IgD-negative memory B cell (primary cell): ENCODE results near the gene ACOD1. TPM values are rescaled to one million over a fixed set of nuclear protein-coding genes. Genes with fewer than 3 reads are reported as not detected.

ENCODE experiments used
- H3K27ac Mint-ChIP-seq, 3 donors: one replicate each; pipeline ENCODE4 v1.8.0; 2020 to 2022; ENCODE audit warnings: mild to moderate bottlenecking in 3 of 3, mixed read lengths in 3 of 3, moderate library complexity in 1 of 3
- H3K27me3 Mint-ChIP-seq: one replicate; pipeline ENCODE4 v1.8.0; 2021; ENCODE audit warnings: mixed read lengths
- H3K36me3 Mint-ChIP-seq: one replicate; pipeline ENCODE4 v1.8.0; 2020; ENCODE audit warnings: mild to moderate bottlenecking, mixed read lengths
- H3K4me1 Mint-ChIP-seq, 3 donors: one replicate each; pipeline ENCODE4 v1.8.0; 2020 to 2022; ENCODE audit warnings: mixed read lengths in 3 of 3, mild to moderate bottlenecking in 1 of 3
- H3K4me3 Mint-ChIP-seq, 4 donors: one replicate each; pipeline ENCODE4 v1.8.0; 2020 to 2022; ENCODE audit warnings: mild to moderate bottlenecking in 4 of 4, mixed read lengths in 4 of 4, moderate library complexity in 3 of 4
- H3K9me3 Mint-ChIP-seq, 3 donors: one replicate each; pipeline ENCODE4 v1.8.0; 2020 to 2021; ENCODE audit warnings: mixed read lengths in 3 of 3, mild to moderate bottlenecking in 1 of 3
- polyA plus RNA-seq: library from polyadenylated mRNA; unstranded; fragments of 300-500 nt; fragmentation: Illumina TruSeq; gene quantifications from one replicate; pipeline ENCODE4 v1.2.3, GENCODE V29; 2021

ACOD1 gene
- polyA plus RNA-seq, 1 donor from 2014 or later: not detected

GRCh38 chr13:76991796-76992547 is 43.7 kb downstream of the ACOD1 start, which contains the start of gene CLN5:
TSS of gene CLN5 (plus strand) at chr13:76992081. CDS start at chr13:76992099, 18 bp downstream.
- Mint-ChIP-seq H3K27me3 (peaks cover 4% of the 10 kb centered on the region), H3K9me3 (no peaks in the 10 kb centered on the region), H3K36me3 (no peaks in the 10 kb centered on the region), H3K4me1 (peaks cover 17 to 29% (median 23%) of the 10 kb centered on the region in 3 donors), H3K27ac (peak within 1 kb of the TSS; percentile 96 to 100 (median 99)), H3K4me3 (peak within 1 kb of the TSS; percentile 97 to 99 (median 98))

DNA sequence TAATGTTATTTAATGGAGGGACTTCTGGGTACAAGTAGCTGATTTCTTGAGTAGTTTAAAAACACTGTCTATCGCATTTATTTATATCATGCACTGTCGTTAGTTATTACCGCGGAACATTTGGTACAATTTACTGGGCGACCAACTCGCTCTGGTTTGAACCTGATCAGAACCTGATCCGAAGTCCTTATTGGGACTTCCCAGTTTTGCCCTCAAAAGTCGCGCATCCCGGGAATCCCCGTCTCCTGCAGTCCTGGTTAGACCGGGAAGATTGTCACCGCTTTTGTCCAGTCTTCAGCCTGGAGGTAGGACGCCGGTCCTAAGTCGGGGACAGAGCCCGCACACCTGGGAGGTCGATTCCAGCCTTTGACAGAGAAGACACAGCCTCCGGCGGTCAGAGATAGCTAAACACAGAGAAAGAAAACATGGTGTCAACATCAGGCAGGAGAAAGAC is 44.3 kb downstream of the ACOD1 start:
- Mint-ChIP-seq H3K27me3 (peaks cover 4% of the 10 kb centered on the region), H3K36me3 (no peaks in the 10 kb centered on the region)

DNA sequence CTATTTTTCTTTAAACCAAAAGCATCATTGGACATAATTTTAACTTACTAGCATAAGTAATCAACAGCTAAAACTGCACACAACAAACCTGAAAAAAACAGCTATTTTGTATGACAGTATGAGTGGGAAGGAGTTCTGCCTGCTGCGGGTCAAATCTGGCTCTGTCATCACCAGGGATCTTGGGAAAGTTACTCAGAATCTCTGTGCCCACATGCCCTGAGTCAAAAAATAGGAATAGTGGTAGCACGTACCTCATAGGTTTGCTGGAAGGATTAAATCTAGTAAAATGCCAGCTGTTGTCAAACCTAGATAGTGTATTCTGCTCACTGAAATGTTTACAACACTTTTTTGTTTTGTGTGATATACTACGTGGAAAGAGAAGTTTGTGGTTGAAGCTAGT is 44.7 kb downstream of the ACOD1 start:
- Mint-ChIP-seq H3K9me3 (no peaks in the 10 kb centered on the region), H3K36me3 (peaks cover under 1% of the 10 kb centered on the region), H3K27me3 (peaks cover under 1% of the 10 kb centered on the region), H3K27ac (peak overlapping the region; percentile 96 to 100 (median 99)), H3K4me1 (peaks cover 20 to 30% (median 25%) of the 10 kb centered on the region in 3 donors), H3K4me3 (peak overlapping the region; percentile 97 to 99 (median 98))

More for the DNA sequence above, 44.3 kb downstream of the ACOD1 start:
- peaks cover 17 to 29% (median 23%) of the 10 kb centered on the region in 3 donors for H3K4me1 Mint-ChIP-seq
- no peaks in the 10 kb centered on the region for H3K9me3 Mint-ChIP-seq
- peak overlapping the region; percentile 97 to 99 (median 98) for H3K4me3 Mint-ChIP-seq
- peak overlapping the region; percentile 96 to 100 (median 99) for H3K27ac Mint-ChIP-seq

DNA sequence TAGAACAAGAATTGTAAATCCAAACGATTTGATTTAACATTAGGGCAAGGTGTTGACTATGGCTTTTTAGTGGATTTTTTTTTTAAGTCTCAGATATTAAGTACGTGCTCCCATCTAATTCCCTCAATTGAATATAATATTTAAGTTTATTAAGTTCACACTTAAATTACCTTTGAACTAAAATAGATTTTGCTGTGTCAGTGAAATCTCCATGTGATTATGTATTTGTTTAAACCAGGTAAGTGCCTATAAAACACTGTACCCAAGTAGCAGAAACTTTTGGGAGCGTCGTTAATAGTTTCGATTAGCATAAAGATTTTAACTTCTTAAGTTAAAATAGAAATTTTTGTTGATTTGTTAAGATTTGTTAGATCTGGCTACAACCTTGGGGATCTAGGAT is 45.2 kb downstream of the ACOD1 start:
- Mint-ChIP-seq H3K4me1 (peaks cover 20 to 35% (median 29%) of the 10 kb centered on the region in 3 donors), H3K27me3 (no peaks in the 10 kb centered on the region), H3K4me3 (peak overlapping the region in 3 of 4 donors; percentile 97 to 99 (median 98)), H3K36me3 (peaks cover 2% of the 10 kb centered on the region), H3K27ac (peak overlapping the region; percentile 96 to 100 (median 99)), H3K9me3 (no peaks in the 10 kb centered on the region)

GRCh38 chr13:76994281-76994680 is 46.0 kb downstream of the ACOD1 start:
- Mint-ChIP-seq H3K4me1 (peaks cover 23 to 42% (median 33%) of the 10 kb centered on the region in 3 donors), H3K36me3 (peaks cover 5% of the 10 kb centered on the region), H3K27me3 (no peaks in the 10 kb centered on the region), H3K27ac (peak overlapping the region in 2 of 3 donors; percentile 79 to 96), H3K4me3 (peak overlapping the region in 3 of 4 donors; percentile 33 to 97 (median 47)), H3K9me3 (no peaks in the 10 kb centered on the region)

DNA sequence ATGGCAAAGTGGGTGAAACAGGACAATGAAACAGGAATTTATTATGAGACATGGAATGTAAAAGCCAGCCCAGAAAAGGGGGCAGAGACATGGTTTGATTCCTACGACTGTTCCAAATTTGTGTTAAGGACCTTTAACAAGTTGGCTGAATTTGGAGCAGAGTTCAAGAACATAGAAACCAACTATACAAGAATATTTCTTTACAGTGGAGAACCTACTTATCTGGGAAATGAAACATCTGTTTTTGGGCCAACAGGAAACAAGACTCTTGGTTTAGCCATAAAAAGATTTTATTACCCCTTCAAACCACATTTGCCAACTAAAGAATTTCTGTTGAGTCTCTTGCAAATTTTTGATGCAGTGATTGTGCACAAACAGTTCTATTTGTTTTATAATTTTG is 52.2 kb downstream of the ACOD1 start:
- H3K27ac Mint-ChIP-seq: no peak overlapping the region
- H3K27me3 Mint-ChIP-seq: no peaks in the 10 kb centered on the region
- no peak overlapping the region for H3K4me3 Mint-ChIP-seq
- H3K9me3 Mint-ChIP-seq: no peaks in the 10 kb centered on the region
- peaks cover 6% of the 10 kb centered on the region for H3K36me3 Mint-ChIP-seq
- peaks cover 11 to 41% (median 28%) of the 10 kb centered on the region in 3 donors for H3K4me1 Mint-ChIP-seq

- peaks cover 6% of the 10 kb centered on the region for H3K36me3 Mint-ChIP-seq
These were observed 53.2 kb downstream of the ACOD1 start for GRCh38 chr13:77001540-77001939.

GRCh38 chr13:77001963-77002587 is 53.8 kb downstream of the ACOD1 start:
- H3K27me3 Mint-ChIP-seq: no peaks in the 10 kb centered on the region
- peak overlapping the region; percentile 39 to 88 (median 59) for H3K27ac Mint-ChIP-seq
- peaks cover 13 to 35% (median 27%) of the 10 kb centered on the region in 3 donors for H3K4me1 Mint-ChIP-seq
- no peak overlapping the region for H3K4me3 Mint-ChIP-seq
- H3K9me3 Mint-ChIP-seq: no peaks in the 10 kb centered on the region
- peaks cover 6% of the 10 kb centered on the region for H3K36me3 Mint-ChIP-seq

More at GRCh38 chr13:77001540-77001939, 53.2 kb downstream of the ACOD1 start:
- H3K4me1 Mint-ChIP-seq: peaks cover 11 to 38% (median 30%) of the 10 kb centered on the region in 3 donors
- peak overlapping the region; percentile 12 to 83 (median 59) for H3K27ac Mint-ChIP-seq
- H3K9me3 Mint-ChIP-seq: no peaks in the 10 kb centered on the region
- peak overlapping the region in 1 of 4 donors; percentile 1 for H3K4me3 Mint-ChIP-seq
- H3K27me3 Mint-ChIP-seq: no peaks in the 10 kb centered on the region

GRCh38 chr13:77002590-77003190 is 54.4 kb downstream of the ACOD1 start:
- Mint-ChIP-seq H3K4me1 (peaks cover 17 to 35% (median 30%) of the 10 kb centered on the region in 3 donors), H3K9me3 (no peaks in the 10 kb centered on the region), H3K27me3 (no peaks in the 10 kb centered on the region), H3K36me3 (peaks cover 6% of the 10 kb centered on the region), H3K4me3 (no peak overlapping the region), H3K27ac (peak overlapping the region in 2 of 3 donors; percentile 39 to 88)

Other genes with a start within 250 kb of the ACOD1 start
- 0.24 TPM for gene KCTD12, start 62.1 kb upstream of the ACOD1 start, polyA plus RNA-seq
- 16.9 TPM for gene CLN5, start 43.6 kb downstream of the ACOD1 start, polyA plus RNA-seq
- gene FBXL3, start 78.6 kb downstream of the ACOD1 start, polyA plus RNA-seq: 43.4 TPM